ENCODE data around the gene LYZ.

DNA sequence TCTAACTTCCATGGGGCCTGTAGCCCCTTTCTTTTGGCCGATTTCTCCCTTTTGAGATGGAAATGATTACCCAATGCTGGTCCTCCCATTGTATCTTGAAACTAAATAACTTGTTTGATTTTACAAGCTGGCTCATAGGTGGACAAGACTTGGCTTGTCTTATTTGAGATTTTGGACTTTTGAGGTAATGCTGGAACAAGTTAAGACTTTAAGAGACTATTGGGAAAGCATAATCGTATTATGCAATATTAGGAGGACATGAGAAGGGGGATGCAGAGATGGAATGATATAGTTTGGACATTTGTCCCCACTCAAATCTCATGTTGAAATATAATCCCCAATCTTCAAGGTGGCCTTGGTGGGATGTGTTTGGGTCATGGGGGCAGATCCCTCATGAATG is 49.2 kb upstream of the LYZ start:
- TF ChIP-seq, protein P1, sequence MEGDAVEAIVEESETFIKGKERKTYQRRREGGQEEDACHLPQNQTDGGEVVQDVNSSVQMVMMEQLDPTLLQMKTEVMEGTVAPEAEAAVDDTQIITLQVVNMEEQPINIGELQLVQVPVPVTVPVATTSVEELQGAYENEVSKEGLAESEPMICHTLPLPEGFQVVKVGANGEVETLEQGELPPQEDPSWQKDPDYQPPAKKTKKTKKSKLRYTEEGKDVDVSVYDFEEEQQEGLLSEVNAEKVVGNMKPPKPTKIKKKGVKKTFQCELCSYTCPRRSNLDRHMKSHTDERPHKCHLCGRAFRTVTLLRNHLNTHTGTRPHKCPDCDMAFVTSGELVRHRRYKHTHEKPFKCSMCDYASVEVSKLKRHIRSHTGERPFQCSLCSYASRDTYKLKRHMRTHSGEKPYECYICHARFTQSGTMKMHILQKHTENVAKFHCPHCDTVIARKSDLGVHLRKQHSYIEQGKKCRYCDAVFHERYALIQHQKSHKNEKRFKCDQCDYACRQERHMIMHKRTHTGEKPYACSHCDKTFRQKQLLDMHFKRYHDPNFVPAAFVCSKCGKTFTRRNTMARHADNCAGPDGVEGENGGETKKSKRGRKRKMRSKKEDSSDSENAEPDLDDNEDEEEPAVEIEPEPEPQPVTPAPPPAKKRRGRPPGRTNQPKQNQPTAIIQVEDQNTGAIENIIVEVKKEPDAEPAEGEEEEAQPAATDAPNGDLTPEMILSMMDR (conservative IDR thresholded peaks at IDR 0.05 in 1 of 2, IDR thresholded peaks at IDR 0.05 in 1 of 2; ENCODE audit: low read depth in 1 of 2, low read length in 2 of 2): no peak
- no peak for TF ChIP-seq EZH2 (IDR thresholded peaks at IDR 0.05; ENCODE audit: low read length, missing control alignments)
